Type B pancreatic cell (in vitro differentiated cells): Measurements from ENCODE around the gene CRYL1. TPM values are rescaled to one million over a fixed set of nuclear protein-coding genes. Genes with fewer than 3 reads are reported as not detected.

ENCODE experiments used
- DNase-seq: peaks from one replicate; pipeline ENCODE4 v3.0.0; 2021; ENCODE audit warnings: mixed read lengths; ENCODE audit not compliant: unreplicated experiment; ENCODE audit errors: extremely low spot score
- H3K27ac Mint-ChIP-seq: 2 replicates; pipeline ENCODE4 v1.8.0; 2021; ENCODE audit warnings: mild to moderate bottlenecking, mixed read lengths
- H3K27me3 Mint-ChIP-seq: 2 replicates; pipeline ENCODE4 v1.8.0; 2021; ENCODE audit warnings: mixed read lengths
- H3K36me3 Mint-ChIP-seq: 2 replicates; pipeline ENCODE4 v1.8.0; 2021; ENCODE audit warnings: mixed read lengths
- H3K4me1 Mint-ChIP-seq: one replicate; pipeline ENCODE4 v1.8.0; 2021; ENCODE audit warnings: mixed read lengths; ENCODE audit not compliant: unreplicated experiment
- H3K4me3 Mint-ChIP-seq: 2 replicates; pipeline ENCODE4 v1.8.0; 2021; ENCODE audit warnings: mild to moderate bottlenecking, mixed read lengths
- H3K9me3 Mint-ChIP-seq: 2 replicates; pipeline ENCODE4 v1.8.0; 2021; ENCODE audit warnings: mixed read lengths
- CTCF ChIP-seq: fragments of 200-600 bp; sonication (generic); conservative IDR thresholded peaks from 2 replicates; pipeline ENCODE4 v1.5.0; 2021; ENCODE audit warnings: antibody characterized with exemption, mild to moderate bottlenecking
- total RNA-seq: library from RNA; stranded (reverse); gene quantifications from 2 replicates; pipeline ENCODE4 v1.2.1, GENCODE V29; 2021; ENCODE audit warnings: low replicate concordance

CRYL1 gene
- total RNA-seq, 1 donor from 2014 or later = 20.2 TPM

DNA sequence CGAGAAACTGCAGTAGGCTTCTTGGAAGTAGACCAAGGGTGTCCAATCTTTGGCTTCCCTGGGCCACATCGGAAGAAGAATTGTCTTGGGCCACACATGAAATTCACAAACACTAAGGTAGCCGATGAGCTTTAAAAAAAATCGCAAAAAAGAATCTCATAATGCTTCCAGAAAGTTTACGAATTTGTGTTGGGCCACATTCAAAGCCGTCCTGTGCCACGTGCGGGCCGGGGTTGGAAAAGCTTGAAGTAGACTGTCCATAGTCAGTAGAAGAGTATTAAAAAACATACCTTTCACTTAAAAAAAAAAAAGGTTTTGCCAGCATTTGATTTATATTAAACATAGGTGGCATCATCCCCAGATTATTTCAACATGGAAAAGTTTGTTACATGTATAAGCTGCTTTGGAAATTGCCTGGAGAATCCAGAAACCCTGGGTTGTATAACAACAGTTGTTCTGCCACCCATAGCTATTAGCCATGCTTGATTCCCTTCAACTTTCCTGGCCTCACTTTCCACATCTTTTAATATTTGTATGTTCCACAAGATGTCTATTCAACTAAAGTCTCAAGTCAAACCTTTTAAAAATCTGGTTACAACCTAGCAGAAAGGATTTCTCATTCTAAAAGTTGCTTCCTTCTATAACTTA lies 42.3 kb upstream of the CRYL1 start:
- DNase-seq = no peak
- Mint-ChIP-seq H3K4me1 (peaks cover 10% of the 10 kb centered on the region), H3K27ac (peak overlapping the region; percentile 97)

DNA sequence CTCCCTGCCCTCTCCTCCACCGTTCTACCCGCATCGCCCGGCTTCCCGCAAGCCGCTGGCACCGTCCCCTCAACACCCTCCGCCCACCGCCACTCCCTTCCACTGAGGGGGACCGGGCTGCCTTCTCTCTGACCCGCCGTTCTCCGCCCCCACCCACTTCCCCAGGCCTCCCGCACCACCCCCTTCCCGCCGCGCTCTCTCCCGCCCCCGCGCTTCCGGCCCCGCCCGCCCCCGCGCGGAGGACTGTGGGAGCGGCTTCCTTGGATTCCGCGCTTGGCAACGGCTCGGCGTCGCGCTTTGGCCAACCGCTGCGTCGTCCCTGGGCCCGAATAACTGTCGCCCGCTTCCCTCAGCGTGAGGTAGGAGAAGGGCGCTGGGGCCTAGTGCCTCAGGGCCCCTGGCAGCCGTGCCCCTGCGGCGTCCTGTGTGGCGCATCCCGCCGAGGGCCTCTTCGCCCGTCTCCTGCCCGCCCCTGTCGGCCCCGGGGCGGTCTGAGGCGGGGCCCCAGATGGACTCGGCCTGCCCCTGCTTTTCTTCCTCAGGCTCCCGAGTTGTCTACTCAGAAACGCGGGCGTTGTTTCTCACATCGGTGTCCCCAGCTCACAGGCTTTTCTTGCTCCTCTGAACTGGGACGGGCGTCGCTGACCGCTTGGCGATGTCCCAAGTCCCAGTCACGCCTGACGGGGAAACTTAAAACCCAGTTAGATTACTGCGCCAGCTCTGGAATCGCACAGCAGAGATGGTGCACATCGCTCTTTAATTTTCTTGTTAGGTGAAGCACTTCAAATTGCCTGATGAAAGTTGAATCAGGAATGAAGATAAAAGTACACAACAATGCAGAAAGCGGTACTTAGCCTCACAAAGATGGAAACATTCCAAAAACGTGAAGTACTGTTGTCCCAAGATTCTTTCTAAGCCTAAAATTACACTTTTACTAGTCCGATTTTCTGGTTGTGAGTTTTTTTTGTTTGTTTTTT lies 41.5 kb upstream of the CRYL1 start, which contains the start of gene IFT88:
Gene IFT88 (plus strand): TSS at position 260 of the 977 bp plus-strand sequence. CDS start 7,229 bp downstream, outside the sequence.
- Mint-ChIP-seq H3K4me3 (peak within 1 kb of the TSS; percentile 96), H3K4me1 (peaks cover 10% of the 10 kb centered on the region), H3K27ac (peak within 1 kb of the TSS; percentile 97), H3K27me3 (no peaks in the 10 kb centered on the region), H3K9me3 (peaks cover 9% of the 10 kb centered on the region), H3K36me3 (peaks cover 19% of the 10 kb centered on the region)
- no peak for TF ChIP-seq CTCF
- DNase-seq = peak; percentile 95

More for the DNA sequence above, 42.3 kb upstream of the CRYL1 start:
- Mint-ChIP-seq H3K9me3 (peaks cover 9% of the 10 kb centered on the region), H3K36me3 (peaks cover 25% of the 10 kb centered on the region), H3K27me3 (no peaks in the 10 kb centered on the region), H3K4me3 (peak overlapping the region; percentile 96)
- TF ChIP-seq CTCF = no peak

- DNase-seq = no peak
- Mint-ChIP-seq H3K4me3 (peak overlapping the region; percentile 96), H3K36me3 (peaks cover 18% of the 10 kb centered on the region), H3K27me3 (no peaks in the 10 kb centered on the region), H3K9me3 (peaks cover 9% of the 10 kb centered on the region), H3K27ac (peak overlapping the region; percentile 97), H3K4me1 (peaks cover 16% of the 10 kb centered on the region)
- no peak for TF ChIP-seq CTCF
Measured at GRCh38 chr13:20566468-20566897, 40.8 kb upstream of the CRYL1 start.

- Mint-ChIP-seq H3K36me3 (peaks cover 12% of the 10 kb centered on the region), H3K4me3 (peak overlapping the region; percentile 71)
Measured at GRCh38 chr13:20565115-20565736, 39.6 kb upstream of the CRYL1 start.

More at GRCh38 chr13:20565115-20565736, 39.6 kb upstream of the CRYL1 start:
- no peaks in the 10 kb centered on the region for H3K27me3 Mint-ChIP-seq
- DNase-seq = no peak
- peak overlapping the region; percentile 46 for H3K27ac Mint-ChIP-seq
- H3K4me1 Mint-ChIP-seq = peaks cover 22% of the 10 kb centered on the region
- peaks cover 7% of the 10 kb centered on the region for H3K9me3 Mint-ChIP-seq
- no peak for TF ChIP-seq CTCF
